Smooth muscle cell (in vitro differentiated cells): Measurements from ENCODE around the gene SLC22A17. TPM values are rescaled to one million over a fixed set of nuclear protein-coding genes. Genes with fewer than 3 reads are reported as not detected.
"Not testable (repeated sequence)": the region's sequence is repeated elsewhere in the genome, so short reads cannot be mapped to it uniquely, and the experiment has no call there.

Source experiments
- DNase-seq: peaks from one replicate; lab custom pipeline; 2025; ENCODE audit not compliant: unreplicated experiment; lab: John Stamatoyannopoulos, UW
- H2AFZ ChIP-seq: fragments of 200-600 bp; sonication (generic); 2 replicates; pipeline ENCODE4 v1.6.0; 2016; ENCODE audit warnings: antibody characterized with exemption, low read depth, mild to moderate bottlenecking
- H3F3A ChIP-seq: fragments of 200-600 bp; sonication (generic); 2 replicates; pipeline ENCODE4 v1.6.0; 2017; ENCODE audit warnings: antibody characterized with exemption, low read depth
- H3K27ac ChIP-seq: fragments of 200-600 bp; sonication (generic); 2 replicates; pipeline ENCODE4 v1.5.1; 2016; ENCODE audit warnings: low read depth, mild to moderate bottlenecking
- H3K27me3 ChIP-seq: fragments of 200-600 bp; sonication (generic); 2 replicates; pipeline ENCODE4 v1.6.1; 2016; ENCODE audit warnings: low read depth, mild to moderate bottlenecking
- H3K36me3 ChIP-seq: fragments of 200-600 bp; sonication (generic); 2 replicates; pipeline ENCODE4 v1.5.1; 2016; ENCODE audit warnings: low read depth
- H3K4me1 ChIP-seq: fragments of 200-600 bp; sonication (generic); 2 replicates; pipeline ENCODE4 v1.5.1; 2016; ENCODE audit warnings: low read depth
- H3K4me2 ChIP-seq: fragments of 200-600 bp; sonication (generic); 2 replicates; pipeline ENCODE4 v1.6.0; 2016; ENCODE audit warnings: mild to moderate bottlenecking
- H3K4me3 ChIP-seq: fragments of 200-600 bp; sonication (generic); 2 replicates; pipeline ENCODE4 v1.5.1; 2016; ENCODE audit warnings: mild to moderate bottlenecking
- H3K79me2 ChIP-seq: fragments of 200-600 bp; sonication (generic); 2 replicates; pipeline ENCODE4 v1.6.0; 2016; ENCODE audit warnings: low read depth, mild to moderate bottlenecking
- H3K9ac ChIP-seq: fragments of 200-600 bp; sonication (generic); 2 replicates; pipeline ENCODE4 v1.6.0; 2016; ENCODE audit warnings: low read depth
- H3K9me3 ChIP-seq: fragments of 200-600 bp; sonication (generic); replicated peaks from 2 replicates; pipeline ENCODE4 v1.5.1; 2016; ENCODE audit warnings: low read depth
- H4K20me1 ChIP-seq: fragments of 200-600 bp; sonication (generic); 2 replicates; pipeline ENCODE4 v1.6.0; 2016; ENCODE audit warnings: low read depth
- WGBS: methylation state at CpG from one replicate; pipeline ENCODE4 v1.1.7; 2016; ENCODE audit warnings: low lambda C conversion rate; 5-methylcytosine and 5-hydroxymethylcytosine counted together
- polyA plus RNA-seq: library from polyadenylated mRNA; unstranded; fragments of >200 nt; fragmentation: Nextera tagmentation; extraction: Ambion mirVana; gene quantifications from 2 replicates; pipeline ENCODE4 v1.2.1, GENCODE V29; 2016
- total RNA-seq: library from RNA; depleted of rRNA; stranded (reverse); fragments of >200 nt; gene quantifications from 2 replicates; pipeline ENCODE4 v1.2.3, GENCODE V29; 2014
- TF ChIP-seq, protein P1 (sequence below): fragments of 200-600 bp; sonication (generic); IDR thresholded peaks from 2 replicates; pipeline ENCODE4 v1.5.1; 2017; ENCODE audit warnings: borderline replicate concordance, mild to moderate bottlenecking, antibody characterized with exemption; ENCODE audit not compliant: insufficient read depth, poor library complexity, severe bottlenecking

Gene SLC22A17
- total and polyA plus RNA-seq, 2 experiments from 2014 or later = 81.0 to 127 TPM

GRCh38 chr14:23392613-23393012, 39.9 kb upstream of the SLC22A17 start:
- Histone ChIP-seq H3K4me3 (no peak overlapping the region), H3K4me2 (no peak overlapping the region), H3K79me2 (no peaks in the 10 kb centered on the region), H3K4me1 (no peaks in the 10 kb centered on the region), H3K27ac (no peak overlapping the region), H3K9ac (no peak overlapping the region), H3K27me3 (no peaks in the 10 kb centered on the region), H3F3A (no peaks in the 10 kb centered on the region), H3K36me3 (no peaks in the 10 kb centered on the region), H4K20me1 (no peaks in the 10 kb centered on the region), H3K9me3 (no peaks in the 10 kb centered on the region), H2AFZ (no peak overlapping the region)
- no peak for DNase-seq
- TF ChIP-seq, protein P1, sequence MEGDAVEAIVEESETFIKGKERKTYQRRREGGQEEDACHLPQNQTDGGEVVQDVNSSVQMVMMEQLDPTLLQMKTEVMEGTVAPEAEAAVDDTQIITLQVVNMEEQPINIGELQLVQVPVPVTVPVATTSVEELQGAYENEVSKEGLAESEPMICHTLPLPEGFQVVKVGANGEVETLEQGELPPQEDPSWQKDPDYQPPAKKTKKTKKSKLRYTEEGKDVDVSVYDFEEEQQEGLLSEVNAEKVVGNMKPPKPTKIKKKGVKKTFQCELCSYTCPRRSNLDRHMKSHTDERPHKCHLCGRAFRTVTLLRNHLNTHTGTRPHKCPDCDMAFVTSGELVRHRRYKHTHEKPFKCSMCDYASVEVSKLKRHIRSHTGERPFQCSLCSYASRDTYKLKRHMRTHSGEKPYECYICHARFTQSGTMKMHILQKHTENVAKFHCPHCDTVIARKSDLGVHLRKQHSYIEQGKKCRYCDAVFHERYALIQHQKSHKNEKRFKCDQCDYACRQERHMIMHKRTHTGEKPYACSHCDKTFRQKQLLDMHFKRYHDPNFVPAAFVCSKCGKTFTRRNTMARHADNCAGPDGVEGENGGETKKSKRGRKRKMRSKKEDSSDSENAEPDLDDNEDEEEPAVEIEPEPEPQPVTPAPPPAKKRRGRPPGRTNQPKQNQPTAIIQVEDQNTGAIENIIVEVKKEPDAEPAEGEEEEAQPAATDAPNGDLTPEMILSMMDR = no peak
- WGBS = 78% methylated on average over 7 of the region's 7 CpGs

DNA sequence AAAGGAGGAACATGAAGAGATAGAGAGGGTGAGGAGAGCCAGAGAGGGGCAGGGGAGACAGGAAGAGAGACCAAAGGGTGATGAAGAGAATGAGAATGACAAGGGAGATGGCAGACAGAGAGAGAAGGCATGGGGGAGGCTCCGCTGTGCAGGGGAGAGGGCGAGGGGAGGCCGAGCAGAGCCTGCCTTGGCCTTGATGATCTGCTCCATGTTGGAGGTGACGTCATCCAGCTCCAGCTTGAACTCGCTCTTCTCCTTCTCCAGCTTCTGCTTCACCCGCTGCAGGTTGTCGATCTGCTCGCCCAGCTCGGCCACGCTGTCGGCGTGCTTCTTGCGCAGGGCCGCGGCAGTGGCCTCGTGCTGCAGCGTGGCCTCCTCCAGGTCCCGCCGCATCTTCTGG, 37.2 kb upstream of the SLC22A17 start:
- not testable (repeated sequence) for H3K9me3 ChIP-seq, H2AFZ ChIP-seq, H4K20me1 ChIP-seq, H3K4me2 ChIP-seq, H3K36me3 ChIP-seq, H3K79me2 ChIP-seq, H3F3A ChIP-seq, H3K4me1 ChIP-seq, H3K27ac ChIP-seq, H3K27me3 ChIP-seq, H3K4me3 ChIP-seq, H3K9ac ChIP-seq, DNase-seq
- WGBS = 93% methylated on average over 2 of the region's 19 CpGs

DNA sequence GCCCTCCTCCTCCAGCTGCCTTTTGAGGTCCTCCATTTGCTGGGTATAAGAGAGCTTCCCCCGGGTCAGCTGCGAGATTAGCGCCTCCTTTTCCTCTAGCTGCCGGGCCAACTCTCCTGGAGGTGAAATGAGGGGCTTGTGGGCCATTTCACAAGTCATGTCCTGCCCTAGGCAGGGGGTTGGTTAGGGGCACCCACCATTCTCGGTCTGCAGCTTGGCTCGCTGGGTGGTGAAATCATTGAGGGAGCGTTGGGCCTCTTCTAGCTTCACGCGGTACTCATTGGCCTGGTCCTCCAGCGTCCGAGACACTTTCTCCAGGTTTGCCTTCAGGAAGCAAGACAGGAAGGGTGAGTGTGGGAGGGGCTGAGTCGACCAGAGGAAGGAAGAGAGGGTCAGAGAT, 36.7 kb upstream of the SLC22A17 start:
- H3K4me1 ChIP-seq = no peaks in the 10 kb centered on the region
- H2AFZ ChIP-seq = no peak overlapping the region
- H3K27ac ChIP-seq = no peak overlapping the region
- DNase-seq = no peak
- no peaks in the 10 kb centered on the region for H3K9me3 ChIP-seq
- no peaks in the 10 kb centered on the region for H3K27me3 ChIP-seq
- H3K36me3 ChIP-seq = no peaks in the 10 kb centered on the region
- H3F3A ChIP-seq = no peaks in the 10 kb centered on the region
- no peak overlapping the region for H3K4me3 ChIP-seq
- WGBS = 89% methylated on average over 12 of the region's 12 CpGs
- no peak overlapping the region for H3K4me2 ChIP-seq
- H3K9ac ChIP-seq = no peak overlapping the region
- TF ChIP-seq, protein P1 = no peak
- H3K79me2 ChIP-seq = no peaks in the 10 kb centered on the region
- no peaks in the 10 kb centered on the region for H4K20me1 ChIP-seq

GRCh38 chr14:23388996-23389395, 36.3 kb upstream of the SLC22A17 start:
- Histone ChIP-seq H3K36me3 (no peaks in the 10 kb centered on the region), H3K4me1 (no peaks in the 10 kb centered on the region), H3K9ac (no peak overlapping the region), H2AFZ (no peak overlapping the region), H3K4me3 (no peak overlapping the region), H3F3A (no peaks in the 10 kb centered on the region), H3K27ac (no peak overlapping the region), H3K4me2 (no peak overlapping the region), H3K27me3 (no peaks in the 10 kb centered on the region), H3K9me3 (no peaks in the 10 kb centered on the region), H4K20me1 (no peaks in the 10 kb centered on the region), H3K79me2 (no peaks in the 10 kb centered on the region)
- no peak for DNase-seq
- TF ChIP-seq, protein P1 = no peak
- WGBS = 94% methylated on average over 8 of the region's 8 CpGs
